Activated CD8-positive, alpha-beta T cell treated with anti-CD3 and anti-CD28 coated beads for 36 hours (primary cell): ENCODE results near the gene NXN. TPM values are rescaled to one million over a fixed set of nuclear protein-coding genes. Genes with fewer than 3 reads are reported as not detected.

Experiments
- ATAC-seq: fragments of 200-7000 bp; cut with Tn5 transposase; one replicate; pipeline ENCODE4 v1.10.0; 2021; ENCODE audit warnings: mild to moderate bottlenecking, moderate library complexity
- CTCF ChIA-PET: fragments of 350-600 bp; sonication (Branson Sonifier 250); formaldehyde crosslinking; loops from one replicate; lab custom pipeline; 2021; ENCODE audit warnings: antibody characterized with exemption; lab: Charles Lee
- POLR2A ChIA-PET: fragments of 350-600 bp; sonication (Branson Sonifier 250); formaldehyde crosslinking; loops from one replicate; lab custom pipeline; 2021; ENCODE audit warnings: antibody characterized with exemption; lab: Charles Lee
- DNase-seq: peaks from one replicate; pipeline ENCODE4 v3.0.0-alpha.2; 2020
- H3K27ac Mint-ChIP-seq: one replicate; pipeline ENCODE4 v1.8.0; 2021; ENCODE audit warnings: mild to moderate bottlenecking, mixed read lengths
- H3K27me3 Mint-ChIP-seq: one replicate; pipeline ENCODE4 v1.8.0; 2021; ENCODE audit warnings: mixed read lengths
- H3K36me3 Mint-ChIP-seq: one replicate; pipeline ENCODE4 v1.8.0; 2021; ENCODE audit warnings: low read depth, mixed read lengths
- H3K4me1 Mint-ChIP-seq: one replicate; pipeline ENCODE4 v1.8.0; 2021; ENCODE audit warnings: low read depth, mixed read lengths
- H3K4me3 Mint-ChIP-seq: one replicate; pipeline ENCODE4 v1.8.0; 2021; ENCODE audit warnings: mild to moderate bottlenecking, moderate library complexity, mixed read lengths
- H3K9me3 Mint-ChIP-seq: one replicate; pipeline ENCODE4 v1.8.0; 2021; ENCODE audit warnings: mixed read lengths
- CTCF ChIP-seq: fragments of 200-600 bp; IDR thresholded peaks from one replicate; pipeline ENCODE4 v1.8.0; 2022; ENCODE audit warnings: antibody characterized with exemption, mild to moderate bottlenecking
- intact Hi-C: fragments of 100-400 bp; cut with micrococcal nuclease; formaldehyde crosslinking; loops from one replicate; pipeline ENCODE4 v1.10.0; 2022
- total RNA-seq, 2 experiments: library from RNA; stranded (reverse); gene quantifications; one replicate each; pipeline ENCODE4 v1.2.3, GENCODE V29; 2021

Gene NXN
- total RNA-seq, 2 experiments from 2014 or later, result 1.2 to 1.4 TPM

- CTCF ChIA-PET, result no interaction called here
- no peak for DNase-seq
- Mint-ChIP-seq H3K36me3 (no peaks in the 10 kb centered on the region), H3K4me1 (no peaks in the 10 kb centered on the region), H3K4me3 (no peak overlapping the region), H3K27me3 (no peaks in the 10 kb centered on the region), H3K27ac (no peak overlapping the region), H3K9me3 (no peaks in the 10 kb centered on the region)
- ATAC-seq, result no peak
- TF ChIP-seq CTCF, result no peak
- intact Hi-C loops, result no loop called here
- POLR2A ChIA-PET, result no interaction called here
Observed at GRCh38 chr17:819251-819650, 160.3 kb downstream of the NXN start.

GRCh38 chr17:814371-814770 is 165.2 kb downstream of the NXN start:
- ChIA-PET POLR2A (no interaction called here), CTCF (no interaction called here)
- no peaks in the 10 kb centered on the region for H3K36me3 Mint-ChIP-seq
- ATAC-seq, result no peak
- TF ChIP-seq CTCF, result no peak
- no peak overlapping the region for H3K4me3 Mint-ChIP-seq
- no peak overlapping the region for H3K27ac Mint-ChIP-seq
- intact Hi-C loops, result no loop called here
- no peaks in the 10 kb centered on the region for H3K9me3 Mint-ChIP-seq
- DNase-seq, result no peak
- peaks cover 4% of the 10 kb centered on the region for H3K27me3 Mint-ChIP-seq
- H3K4me1 Mint-ChIP-seq, result no peaks in the 10 kb centered on the region

GRCh38 chr17:812638-813204 is 166.9 kb downstream of the NXN start:
- DNase-seq, result no peak
- no peak for ATAC-seq
- peaks cover 4% of the 10 kb centered on the region for H3K27me3 Mint-ChIP-seq
- ChIA-PET CTCF (no interaction called here), POLR2A (no interaction called here)
- no peak overlapping the region for H3K4me3 Mint-ChIP-seq
- H3K27ac Mint-ChIP-seq, result no peak overlapping the region
- H3K36me3 Mint-ChIP-seq, result no peaks in the 10 kb centered on the region
- intact Hi-C loops, result no loop called here
- TF ChIP-seq CTCF, result no peak
- no peaks in the 10 kb centered on the region for H3K9me3 Mint-ChIP-seq
- no peaks in the 10 kb centered on the region for H3K4me1 Mint-ChIP-seq

- CTCF ChIA-PET, result no interaction called here
- ATAC-seq, result no peak
- Mint-ChIP-seq H3K4me1 (no peaks in the 10 kb centered on the region), H3K27me3 (peaks cover 4% of the 10 kb centered on the region), H3K36me3 (no peaks in the 10 kb centered on the region), H3K27ac (no peak overlapping the region), H3K4me3 (no peak overlapping the region), H3K9me3 (no peaks in the 10 kb centered on the region)
- DNase-seq, result no peak
- POLR2A ChIA-PET, result no interaction called here
- intact Hi-C loops, result no loop called here
- TF ChIP-seq CTCF, result no peak
Observed at GRCh38 chr17:811051-811784, 168.4 kb downstream of the NXN start.

- peaks cover 4% of the 10 kb centered on the region for H3K27me3 Mint-ChIP-seq
- CTCF ChIA-PET, result no interaction called here
- no peak for DNase-seq
- no peak for TF ChIP-seq CTCF
- H3K9me3 Mint-ChIP-seq, result no peaks in the 10 kb centered on the region
- H3K4me3 Mint-ChIP-seq, result no peak overlapping the region
- no peaks in the 10 kb centered on the region for H3K4me1 Mint-ChIP-seq
- POLR2A ChIA-PET, result no interaction called here
- no peaks in the 10 kb centered on the region for H3K36me3 Mint-ChIP-seq
- no peak overlapping the region for H3K27ac Mint-ChIP-seq
- intact Hi-C loops, result no loop called here
- ATAC-seq, result no peak
Observed at GRCh38 chr17:807523-808294, 171.9 kb downstream of the NXN start.
